NCI-H2107 treated with DMSO at 0.1 percent for 48 hours (cell line): Measurements from ENCODE around the gene ADGRA1.
"Not testable (repeated sequence)": the region's sequence is repeated elsewhere in the genome, so short reads cannot be mapped to it uniquely, and the experiment has no call there.

ENCODE experiments used
- DNase-seq: peaks from one replicate; lab custom pipeline; 2025; ENCODE audit not compliant: unreplicated experiment; lab: John Stamatoyannopoulos, UW

ADGRA1 gene

GRCh38 chr10:133175624-133176023 is 87.9 kb downstream of the ADGRA1 start:
- not testable (repeated sequence) for DNase-seq

- no peak for DNase-seq
These were observed 88.8 kb downstream of the ADGRA1 start for GRCh38 chr10:133176546-133176945.

GRCh38 chr10:133177380-133178157 is 89.8 kb downstream of the ADGRA1 start:
- DNase-seq: no peak

- DNase-seq: no peak
These were observed 90.8 kb downstream of the ADGRA1 start for GRCh38 chr10:133178357-133179127.

GRCh38 chr10:133179128-133179520 is 91.4 kb downstream of the ADGRA1 start:
- DNase-seq: no peak

- DNase-seq: no peak
These were observed 91.9 kb downstream of the ADGRA1 start for GRCh38 chr10:133179651-133180050.

- DNase-seq: no peak
These were observed 92.7 kb downstream of the ADGRA1 start for GRCh38 chr10:133180192-133180964.

- DNase-seq: no peak
These were observed 93.4 kb downstream of the ADGRA1 start for GRCh38 chr10:133180965-133181639.
